Activated T-helper 2 cell treated with anti-CD3 and anti-CD28 coated beads, Interferon-gamma antibody, Interleukin-2, Interleukin-4, amounts not matched to agents 10 μg/mL and 5 μg/mL and 100 μg/mL, durations not matched to agents 14 hours and 24 hours and 36 hours (primary cell): ENCODE measurements around the gene SYMPK. TPM values are rescaled to one million over a fixed set of nuclear protein-coding genes. Genes with fewer than 3 reads are reported as not detected.

Experiments used
- DNase-seq: peaks from one replicate; pipeline ENCODE4 v3.0.0; 2021; ENCODE audit warnings: low spot score
- H3K27ac Mint-ChIP-seq: one replicate; pipeline ENCODE4 v1.8.0; 2021; ENCODE audit warnings: mixed read lengths
- H3K27me3 Mint-ChIP-seq: one replicate; pipeline ENCODE4 v1.8.0; 2021; ENCODE audit warnings: low read depth, mixed read lengths
- H3K36me3 Mint-ChIP-seq: one replicate; pipeline ENCODE4 v1.8.0; 2021; ENCODE audit warnings: low read depth, mixed read lengths
- H3K4me1 Mint-ChIP-seq: one replicate; pipeline ENCODE4 v1.8.0; 2021; ENCODE audit warnings: low read depth, mixed read lengths
- H3K4me3 Mint-ChIP-seq: one replicate; pipeline ENCODE4 v1.8.0; 2021; ENCODE audit warnings: low read depth, mild to moderate bottlenecking, moderate library complexity, mixed read lengths
- H3K9me3 Mint-ChIP-seq: one replicate; pipeline ENCODE4 v1.8.0; 2021; ENCODE audit warnings: mixed read lengths
- intact Hi-C: fragments of 100-400 bp; cut with micrococcal nuclease; formaldehyde crosslinking; loops from one replicate; pipeline ENCODE4 v1.15.1; 2023
- total RNA-seq: library from RNA; stranded (reverse); gene quantifications from 2 replicates; pipeline ENCODE4 v1.2.3, GENCODE V29; 2022

Gene SYMPK
- total RNA-seq, 1 donor from 2014 or later, result 131 TPM

DNA sequence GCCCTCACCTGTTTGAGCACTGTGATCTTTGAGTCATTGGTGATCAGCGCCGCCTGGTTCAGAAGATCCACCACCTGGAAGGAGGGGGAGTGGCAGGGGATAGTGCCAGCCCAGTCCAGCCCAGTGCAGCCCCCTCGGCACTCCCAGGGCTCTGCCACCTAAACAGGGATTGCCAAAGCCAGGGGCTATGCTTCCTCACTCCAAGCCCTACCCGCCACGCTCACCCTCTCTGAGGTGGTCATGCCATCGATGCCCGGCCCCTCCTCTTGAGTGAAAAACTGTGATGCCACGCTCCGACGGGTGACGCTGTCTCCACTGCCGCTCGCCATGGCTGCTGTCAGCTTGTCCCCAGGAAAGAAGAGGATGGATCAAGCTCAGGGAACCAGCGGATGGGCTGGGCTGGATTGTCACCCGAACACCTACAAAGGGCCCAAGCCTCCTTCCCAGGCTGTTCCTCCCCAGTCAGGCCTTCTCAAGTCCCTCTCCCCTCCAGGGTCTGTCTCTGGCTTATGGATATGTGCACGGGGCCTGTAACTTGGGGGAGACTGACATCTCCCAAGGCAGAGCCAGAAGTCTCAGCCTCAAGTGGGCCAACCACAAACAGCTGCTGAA lies 8.7 kb downstream of the SYMPK start:
- Mint-ChIP-seq H3K27me3 (no peaks in the 10 kb centered on the region), H3K27ac (no peak overlapping the region), H3K4me3 (no peak overlapping the region), H3K9me3 (no peaks in the 10 kb centered on the region), H3K36me3 (peaks cover 57% of the 10 kb centered on the region), H3K4me1 (peaks cover 2% of the 10 kb centered on the region)
- intact Hi-C loops, result no loop called here
- DNase-seq, result no peak

DNA sequence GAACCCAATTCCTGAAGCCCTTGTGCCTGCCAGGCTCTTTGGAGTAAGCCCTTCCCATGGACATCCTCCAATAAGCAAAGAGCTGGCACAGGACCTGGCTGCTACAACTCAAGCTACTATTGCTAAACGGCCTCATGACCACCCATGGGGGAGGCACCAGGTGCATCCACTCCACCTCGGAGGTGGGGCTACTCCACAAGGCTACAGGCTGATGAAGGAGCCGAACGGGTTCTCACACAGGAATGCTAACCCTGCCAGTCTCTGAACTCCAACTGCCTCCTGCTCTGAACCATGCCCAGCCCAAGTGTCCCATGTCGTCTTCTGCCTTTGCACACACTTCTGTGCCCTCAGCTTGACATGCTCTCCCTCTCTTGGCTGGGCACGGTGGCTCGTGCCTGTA lies 10.0 kb downstream of the SYMPK start:
- H3K27ac Mint-ChIP-seq, result no peak overlapping the region
- intact Hi-C loops, result no loop called here
- DNase-seq, result no peak
- peaks cover 55% of the 10 kb centered on the region for H3K36me3 Mint-ChIP-seq
- H3K9me3 Mint-ChIP-seq, result no peaks in the 10 kb centered on the region
- H3K4me3 Mint-ChIP-seq, result no peak overlapping the region
- H3K4me1 Mint-ChIP-seq, result no peaks in the 10 kb centered on the region
- no peaks in the 10 kb centered on the region for H3K27me3 Mint-ChIP-seq

DNA sequence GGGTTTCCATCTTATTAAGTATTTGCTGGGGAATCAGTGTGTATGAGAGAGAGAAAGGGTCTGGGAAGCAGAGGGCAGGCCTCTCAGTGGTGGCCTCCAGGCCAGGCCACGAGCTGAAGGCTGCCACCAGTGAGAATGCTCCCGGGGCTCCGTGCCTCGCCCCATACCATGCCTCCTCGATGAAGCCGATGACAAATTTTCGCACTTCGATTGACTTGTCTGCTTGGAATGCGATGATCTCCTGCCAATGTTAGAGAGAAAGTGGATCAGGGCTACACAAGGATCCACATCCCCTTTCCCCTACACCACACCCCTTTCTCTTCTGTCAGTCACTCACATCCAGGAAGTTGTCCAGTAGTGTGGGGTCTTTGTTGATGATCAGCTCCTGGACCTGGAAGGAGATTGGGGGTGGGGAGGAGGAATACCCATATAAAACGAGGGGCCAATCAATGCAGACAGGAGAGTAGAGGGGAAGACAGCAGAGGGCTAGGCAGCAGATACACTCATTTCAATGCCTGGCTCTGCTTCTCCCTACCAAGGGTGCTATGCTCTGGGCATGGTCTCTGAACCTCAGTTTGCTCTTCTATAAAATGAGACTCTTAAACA lies 10.7 kb downstream of the SYMPK start:
- no peak for DNase-seq
- Mint-ChIP-seq H3K9me3 (no peaks in the 10 kb centered on the region), H3K27me3 (no peaks in the 10 kb centered on the region), H3K36me3 (peaks cover 62% of the 10 kb centered on the region), H3K4me1 (no peaks in the 10 kb centered on the region), H3K27ac (no peak overlapping the region), H3K4me3 (no peak overlapping the region)
- intact Hi-C loops, result no loop called here

DNA sequence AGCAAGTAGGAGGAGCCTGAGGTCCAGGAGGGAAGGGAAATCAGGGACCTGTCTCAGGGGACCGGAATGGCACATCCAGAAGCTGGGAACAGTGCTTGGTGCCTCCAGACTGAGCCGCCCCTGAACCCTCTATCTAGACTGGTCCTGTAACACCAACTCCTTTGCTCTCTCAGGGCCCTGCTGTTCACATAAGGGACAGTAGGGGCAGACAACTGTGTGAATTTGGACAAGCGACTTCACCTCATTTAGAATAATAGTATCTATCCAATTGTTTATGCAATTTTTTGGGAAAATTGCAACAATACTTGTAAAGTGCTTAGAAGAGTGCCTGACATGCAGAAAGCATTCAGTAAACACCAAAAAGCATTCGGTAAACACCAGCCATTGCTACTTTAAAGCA lies 14.0 kb downstream of the SYMPK start:
- Mint-ChIP-seq H3K9me3 (no peaks in the 10 kb centered on the region), H3K4me1 (no peaks in the 10 kb centered on the region), H3K4me3 (no peak overlapping the region), H3K36me3 (peaks cover 72% of the 10 kb centered on the region), H3K27me3 (no peaks in the 10 kb centered on the region), H3K27ac (no peak overlapping the region)
- intact Hi-C loops, result no loop called here
- no peak for DNase-seq

DNA sequence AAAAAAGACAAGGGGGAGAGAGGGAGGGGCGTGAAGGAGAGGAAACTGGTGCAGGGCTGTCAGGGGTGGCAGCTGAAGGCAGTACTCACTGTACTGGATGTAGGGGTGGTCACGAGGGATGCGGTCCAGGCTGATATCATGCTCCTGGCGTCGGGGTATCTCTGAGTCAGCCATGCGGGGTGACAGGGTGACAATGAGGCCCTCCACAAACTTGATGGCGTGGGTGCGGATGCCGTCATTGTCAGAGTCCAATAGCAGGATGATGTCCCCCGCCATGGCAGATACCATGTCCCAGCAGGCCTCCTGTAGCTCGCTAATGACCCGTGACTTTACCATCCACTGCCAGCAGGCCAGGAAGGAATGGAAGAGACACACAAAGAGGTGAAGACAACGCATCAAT lies 15.3 kb downstream of the SYMPK start:
- DNase-seq, result no peak
- Mint-ChIP-seq H3K4me3 (no peak overlapping the region), H3K27ac (no peak overlapping the region), H3K4me1 (no peaks in the 10 kb centered on the region), H3K36me3 (peaks cover 74% of the 10 kb centered on the region), H3K9me3 (no peaks in the 10 kb centered on the region), H3K27me3 (no peaks in the 10 kb centered on the region)
- intact Hi-C loops, result no loop called here

DNA sequence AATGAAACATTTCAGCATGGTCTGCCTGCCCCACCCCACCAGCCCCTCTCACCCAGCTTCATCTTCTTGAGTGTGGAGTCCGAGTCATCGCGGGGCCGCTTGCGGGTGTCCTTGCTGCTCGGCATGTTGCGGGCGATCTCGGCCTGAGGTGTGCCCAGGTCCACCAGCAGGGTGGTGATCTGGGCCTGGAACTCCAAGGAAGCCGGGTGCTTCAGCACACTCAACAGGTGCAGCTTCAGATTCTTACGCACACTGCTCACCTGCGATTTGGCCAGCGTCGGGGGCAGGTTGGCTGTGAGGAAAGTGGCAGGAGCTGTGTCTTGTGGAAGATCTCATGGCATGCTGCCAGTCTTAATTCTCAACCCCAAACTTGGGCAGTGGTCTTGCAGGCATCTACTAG lies 20.7 kb downstream of the SYMPK start:
- DNase-seq, result no peak
- intact Hi-C loops, result no loop called here
- Mint-ChIP-seq H3K27me3 (no peaks in the 10 kb centered on the region), H3K9me3 (no peaks in the 10 kb centered on the region), H3K36me3 (peaks cover 83% of the 10 kb centered on the region), H3K4me1 (no peaks in the 10 kb centered on the region), H3K4me3 (no peak overlapping the region), H3K27ac (no peak overlapping the region)

DNA sequence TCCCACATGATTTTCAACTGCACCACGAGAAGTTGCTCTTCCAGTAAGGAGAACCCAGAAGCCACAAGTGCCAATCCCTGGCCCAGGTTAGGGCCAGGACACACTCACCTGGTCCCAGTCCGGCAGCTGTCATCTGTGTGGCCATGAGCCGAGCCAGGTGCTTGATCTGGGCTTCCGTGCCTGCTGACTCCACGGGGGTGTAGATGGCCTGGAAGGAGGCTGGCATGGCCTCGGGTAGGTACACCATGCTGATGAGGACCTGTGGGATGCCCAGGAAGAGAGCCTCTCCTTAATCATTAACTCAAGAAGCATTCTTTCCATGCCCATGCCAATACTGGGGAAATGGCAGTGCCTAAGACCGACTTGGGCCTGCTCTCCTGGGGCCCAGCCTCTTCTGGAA lies 28.0 kb downstream of the SYMPK start:
- intact Hi-C loops, result no loop called here
- H3K36me3 Mint-ChIP-seq, result peaks cover 77% of the 10 kb centered on the region
- H3K9me3 Mint-ChIP-seq, result no peaks in the 10 kb centered on the region

DNA sequence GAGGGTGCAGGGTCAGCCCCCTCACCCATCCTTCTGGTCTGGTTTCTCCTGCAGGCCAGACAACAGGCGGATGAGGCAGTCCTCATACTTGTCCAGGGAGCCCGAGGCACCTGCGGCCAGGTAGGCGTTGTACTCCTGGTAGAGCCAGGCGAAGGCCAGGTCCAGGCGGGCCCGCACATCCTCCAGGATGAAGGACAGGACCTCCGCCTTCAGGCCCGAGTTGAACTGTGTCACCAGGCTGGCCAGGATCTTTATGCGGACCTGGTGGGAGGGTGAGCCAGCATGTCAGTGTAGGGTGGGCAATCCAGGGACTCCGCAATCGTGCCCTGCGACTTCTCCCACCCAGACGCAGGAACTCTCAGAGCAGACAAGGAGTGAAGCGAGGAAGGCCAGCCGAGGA lies 34.0 kb downstream of the SYMPK start:
- peaks cover 2% of the 10 kb centered on the region for H3K4me1 Mint-ChIP-seq
- no peaks in the 10 kb centered on the region for H3K9me3 Mint-ChIP-seq
- no peak overlapping the region for H3K27ac Mint-ChIP-seq
- H3K36me3 Mint-ChIP-seq, result peaks cover 77% of the 10 kb centered on the region
- no peak overlapping the region for H3K4me3 Mint-ChIP-seq
- intact Hi-C loops, result no loop called here
- no peaks in the 10 kb centered on the region for H3K27me3 Mint-ChIP-seq
- DNase-seq, result no peak

More for the DNA sequence above, 28.0 kb downstream of the SYMPK start:
- H3K27me3 Mint-ChIP-seq, result no peaks in the 10 kb centered on the region
- H3K4me1 Mint-ChIP-seq, result no peaks in the 10 kb centered on the region
- no peak overlapping the region for H3K4me3 Mint-ChIP-seq
- no peak for DNase-seq
- H3K27ac Mint-ChIP-seq, result no peak overlapping the region

DNA sequence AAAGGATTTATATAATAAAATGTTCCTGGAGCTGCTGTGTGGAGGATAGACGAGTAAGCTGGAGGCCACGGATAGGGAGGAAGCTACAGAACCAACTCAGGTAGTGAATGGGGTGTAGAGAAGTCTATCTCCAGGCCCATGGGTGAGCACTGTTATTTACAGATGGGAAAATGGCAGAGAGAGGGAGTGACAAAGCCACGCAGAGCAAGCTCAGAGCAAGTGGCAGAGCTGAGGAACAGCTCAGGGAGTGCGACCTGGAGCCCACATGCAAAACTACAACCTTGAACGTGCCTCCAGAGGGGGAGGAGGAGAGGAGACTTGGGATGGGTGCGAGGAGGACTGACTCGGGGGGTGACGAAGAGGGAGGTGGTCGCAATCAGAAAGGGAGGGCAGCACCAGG lies 34.4 kb downstream of the SYMPK start:
- H3K36me3 Mint-ChIP-seq, result peaks cover 75% of the 10 kb centered on the region
- intact Hi-C loops, result no loop called here
- no peak overlapping the region for H3K27ac Mint-ChIP-seq
- no peak overlapping the region for H3K4me3 Mint-ChIP-seq
- no peak for DNase-seq
- no peaks in the 10 kb centered on the region for H3K9me3 Mint-ChIP-seq
- peaks cover 2% of the 10 kb centered on the region for H3K4me1 Mint-ChIP-seq
- no peaks in the 10 kb centered on the region for H3K27me3 Mint-ChIP-seq

DNA sequence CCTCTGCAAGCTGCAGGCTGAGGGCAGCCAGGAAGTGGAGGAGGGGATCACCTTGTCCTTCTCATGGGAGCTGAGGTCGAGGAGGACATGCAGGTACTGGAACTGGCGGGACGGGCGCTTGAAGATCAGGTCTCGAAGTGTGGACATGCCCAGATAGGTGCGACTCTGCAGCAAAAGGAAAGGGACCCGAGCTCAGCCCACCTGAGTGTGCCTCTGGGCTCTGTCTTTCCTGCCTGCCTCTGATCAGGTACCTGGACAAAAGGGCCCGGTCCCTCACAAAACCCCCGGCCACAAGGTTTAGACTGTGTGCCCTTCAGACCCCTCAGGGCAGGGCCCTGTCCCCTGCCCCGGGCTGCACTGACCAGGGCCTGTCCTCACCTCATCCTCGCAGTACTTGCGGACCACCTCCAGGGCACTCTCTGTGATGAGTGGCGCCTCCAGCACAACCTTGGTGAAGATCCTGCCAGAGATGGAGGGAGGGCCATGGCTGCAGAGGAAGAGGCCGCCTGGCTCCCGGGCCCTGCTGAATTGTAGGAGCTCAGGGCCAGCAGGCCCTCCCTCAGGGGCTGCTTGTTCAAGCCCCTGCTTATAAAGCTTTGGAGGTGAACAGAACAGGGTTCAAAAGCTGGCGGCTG lies 35.4 kb downstream of the SYMPK start:
- Mint-ChIP-seq H3K27ac (no peak overlapping the region), H3K36me3 (peaks cover 74% of the 10 kb centered on the region), H3K27me3 (no peaks in the 10 kb centered on the region), H3K4me3 (no peak overlapping the region), H3K9me3 (no peaks in the 10 kb centered on the region), H3K4me1 (peaks cover 2% of the 10 kb centered on the region)
- intact Hi-C loops, result no loop called here
- no peak for DNase-seq

DNA sequence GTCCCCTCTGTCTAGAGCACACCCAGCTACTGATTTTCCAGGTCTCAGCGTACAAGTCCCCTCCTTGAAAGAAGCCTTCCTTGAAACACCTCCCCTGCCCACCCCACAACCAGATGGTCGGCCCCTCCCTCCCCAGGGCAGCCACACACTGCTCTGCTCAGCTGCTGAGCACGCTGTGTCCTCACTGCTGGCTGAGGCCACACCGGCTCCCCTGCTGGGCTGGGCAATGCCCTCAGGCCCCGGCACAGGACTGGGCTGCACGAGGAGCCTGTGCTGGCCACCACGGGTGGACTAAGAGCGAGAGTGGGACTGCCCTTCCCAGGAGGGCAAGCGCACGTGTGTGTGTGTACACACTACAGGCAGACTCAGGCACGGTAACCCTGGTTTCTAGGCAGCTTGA lies 36.0 kb downstream of the SYMPK start:
- H3K4me1 Mint-ChIP-seq, result peaks cover 2% of the 10 kb centered on the region
- H3K9me3 Mint-ChIP-seq, result no peaks in the 10 kb centered on the region
- no peak overlapping the region for H3K27ac Mint-ChIP-seq
- DNase-seq, result no peak
- H3K36me3 Mint-ChIP-seq, result peaks cover 67% of the 10 kb centered on the region
- no peaks in the 10 kb centered on the region for H3K27me3 Mint-ChIP-seq
- H3K4me3 Mint-ChIP-seq, result no peak overlapping the region
- intact Hi-C loops, result no loop called here

DNA sequence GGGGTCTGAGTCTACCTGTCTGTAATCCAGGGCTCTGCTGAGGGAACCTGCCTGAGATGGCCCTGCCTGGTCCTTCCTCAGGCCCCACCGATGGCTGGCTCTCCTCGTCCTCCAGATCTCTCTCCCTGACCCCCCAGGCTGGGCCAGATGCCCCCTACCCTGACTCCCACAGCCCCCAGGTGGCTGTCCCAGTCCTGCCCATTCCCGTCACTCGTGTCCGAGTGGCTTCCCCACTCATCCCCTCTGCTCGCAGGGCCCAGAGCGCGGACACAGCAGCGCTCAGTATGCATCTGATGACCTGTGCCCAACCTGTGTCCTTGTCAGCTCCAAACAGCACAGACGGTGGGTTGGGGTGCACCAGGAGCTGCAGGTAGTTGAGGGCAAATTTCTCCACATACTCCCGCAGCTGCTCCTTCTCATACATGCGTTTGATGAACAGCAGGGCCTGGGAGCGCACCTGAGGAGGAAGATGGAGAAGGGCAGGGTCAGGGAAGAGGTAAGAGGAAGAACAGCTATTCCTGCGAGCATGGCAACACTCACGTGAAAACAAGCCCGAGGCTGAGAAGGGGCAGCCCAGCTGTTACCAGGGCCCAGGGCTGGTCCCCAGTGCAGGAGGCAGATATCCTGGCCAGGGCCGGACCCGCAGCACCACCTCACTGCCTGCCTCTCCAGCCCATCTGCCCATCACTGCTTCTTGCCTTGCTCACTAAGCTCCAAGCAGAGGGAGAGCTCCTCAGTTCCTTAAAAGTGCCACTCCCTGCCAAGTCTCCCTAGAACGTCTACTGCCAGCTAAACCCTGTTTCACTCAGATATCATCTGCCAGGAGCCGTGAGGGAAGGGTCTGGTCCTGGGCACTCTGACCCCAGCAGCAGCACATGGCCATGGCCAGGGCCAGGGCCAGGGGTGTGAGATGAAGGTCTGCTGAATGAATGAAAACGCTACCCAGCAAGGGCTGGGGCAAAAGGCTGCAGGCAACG lies 36.7 kb downstream of the SYMPK start:
- peaks cover 2% of the 10 kb centered on the region for H3K4me1 Mint-ChIP-seq
- H3K27me3 Mint-ChIP-seq, result no peaks in the 10 kb centered on the region
- H3K9me3 Mint-ChIP-seq, result no peaks in the 10 kb centered on the region
- H3K27ac Mint-ChIP-seq, result no peak overlapping the region
- intact Hi-C loops, result no loop called here
- no peak for DNase-seq
- H3K4me3 Mint-ChIP-seq, result no peak overlapping the region
- peaks cover 66% of the 10 kb centered on the region for H3K36me3 Mint-ChIP-seq

DNA sequence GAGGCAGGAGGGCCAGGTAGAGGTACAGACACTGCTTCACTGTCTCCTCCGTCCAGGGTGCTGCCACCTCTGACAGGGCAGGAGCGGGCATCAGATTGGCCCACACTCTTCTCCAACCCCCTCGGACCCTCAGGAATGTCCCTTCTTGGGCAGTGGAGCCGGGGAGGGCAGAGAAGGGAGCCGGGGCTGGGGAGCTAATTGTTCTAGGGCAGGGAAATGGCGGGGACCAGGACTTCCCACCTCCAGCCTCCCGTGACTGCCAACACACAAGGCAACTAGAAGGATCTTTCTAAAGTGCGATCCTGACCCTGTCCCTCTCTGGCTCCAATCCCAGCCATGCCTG lies 37.7 kb downstream of the SYMPK start:
- Mint-ChIP-seq H3K36me3 (peaks cover 60% of the 10 kb centered on the region), H3K4me3 (no peak overlapping the region), H3K9me3 (no peaks in the 10 kb centered on the region), H3K4me1 (peaks cover 2% of the 10 kb centered on the region), H3K27me3 (no peaks in the 10 kb centered on the region), H3K27ac (no peak overlapping the region)
- intact Hi-C loops, result no loop called here
- DNase-seq, result no peak
